Mammary epithelial cell (primary cell): ENCODE results near the gene PAPLN.

ENCODE experiments used
- EZH2 ChIP-seq: IDR thresholded peaks from 2 replicates; pipeline ENCODE4 v1.6.1; 2012; ENCODE audit warnings: low read length, inconsistent platforms, borderline replicate concordance
- TF ChIP-seq, protein P1 (sequence below), 2 donors: IDR thresholded peaks in 1 of 2; conservative IDR thresholded peaks in 1 of 2; 2 replicates each; pipeline ENCODE4 v1.5.1; 2011 to 2012; ENCODE audit warnings: inconsistent platforms in 2 of 2, low read length in 2 of 2, mild to moderate bottlenecking in 2 of 2, control low read depth in 1 of 2, low read depth in 1 of 2; ENCODE audit not compliant: insufficient read depth in 1 of 2; ENCODE audit errors: extremely low read depth in 1 of 2

DNA sequence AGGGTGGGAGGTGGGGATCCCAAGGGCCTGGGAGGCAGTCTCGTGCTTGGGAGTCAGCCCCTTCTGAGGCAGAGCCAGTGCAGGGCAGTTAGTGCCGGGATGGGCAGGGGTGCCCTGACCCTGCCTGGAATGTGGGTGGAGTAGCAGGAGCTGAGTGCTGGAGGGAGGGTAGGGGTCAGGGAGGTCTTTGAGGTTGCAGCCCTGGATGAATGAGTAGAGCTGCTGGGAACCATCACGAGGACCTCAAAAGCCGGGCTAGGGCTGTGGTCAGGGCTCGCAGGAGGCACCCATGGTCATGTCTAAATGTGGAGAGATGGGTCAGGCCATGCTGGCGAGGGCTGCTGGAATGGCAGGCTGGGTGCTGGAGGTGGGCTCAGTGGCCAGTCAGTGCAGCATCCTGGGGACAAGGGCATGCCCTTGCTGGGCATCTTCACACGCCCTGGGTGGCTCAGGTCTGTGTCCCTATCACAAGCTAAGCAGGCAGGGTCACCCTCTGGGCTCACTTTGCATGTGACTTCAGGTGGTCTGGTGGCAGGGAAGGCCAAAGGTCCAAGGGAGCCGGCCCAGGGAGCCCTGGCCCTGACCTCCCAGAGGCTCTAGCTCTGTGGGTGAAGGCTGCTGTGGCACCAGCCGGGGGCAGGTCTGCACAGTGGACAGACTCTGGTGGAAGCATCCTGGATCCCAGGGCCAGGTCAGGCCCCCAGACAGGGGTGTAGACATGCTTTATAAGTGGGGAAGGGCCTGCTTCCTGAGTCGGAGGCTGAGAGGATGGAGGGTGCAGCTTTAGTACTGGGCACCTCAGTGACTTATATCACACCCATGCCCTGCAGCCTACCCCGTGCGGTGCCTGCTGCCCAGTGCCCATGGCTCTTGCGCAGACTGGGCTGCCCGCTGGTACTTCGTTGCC lies 24.5 kb downstream of the PAPLN start:
- TF ChIP-seq, protein P1, sequence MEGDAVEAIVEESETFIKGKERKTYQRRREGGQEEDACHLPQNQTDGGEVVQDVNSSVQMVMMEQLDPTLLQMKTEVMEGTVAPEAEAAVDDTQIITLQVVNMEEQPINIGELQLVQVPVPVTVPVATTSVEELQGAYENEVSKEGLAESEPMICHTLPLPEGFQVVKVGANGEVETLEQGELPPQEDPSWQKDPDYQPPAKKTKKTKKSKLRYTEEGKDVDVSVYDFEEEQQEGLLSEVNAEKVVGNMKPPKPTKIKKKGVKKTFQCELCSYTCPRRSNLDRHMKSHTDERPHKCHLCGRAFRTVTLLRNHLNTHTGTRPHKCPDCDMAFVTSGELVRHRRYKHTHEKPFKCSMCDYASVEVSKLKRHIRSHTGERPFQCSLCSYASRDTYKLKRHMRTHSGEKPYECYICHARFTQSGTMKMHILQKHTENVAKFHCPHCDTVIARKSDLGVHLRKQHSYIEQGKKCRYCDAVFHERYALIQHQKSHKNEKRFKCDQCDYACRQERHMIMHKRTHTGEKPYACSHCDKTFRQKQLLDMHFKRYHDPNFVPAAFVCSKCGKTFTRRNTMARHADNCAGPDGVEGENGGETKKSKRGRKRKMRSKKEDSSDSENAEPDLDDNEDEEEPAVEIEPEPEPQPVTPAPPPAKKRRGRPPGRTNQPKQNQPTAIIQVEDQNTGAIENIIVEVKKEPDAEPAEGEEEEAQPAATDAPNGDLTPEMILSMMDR (conservative IDR thresholded peaks at IDR 0.05 in 1 of 2, IDR thresholded peaks at IDR 0.05 in 1 of 2; ENCODE audit: extremely low read depth in 1 of 2, insufficient read depth in 1 of 2, low read depth in 1 of 2, low read length in 2 of 2): no peak
- no peak for TF ChIP-seq EZH2
